HK-2 (cell line): ENCODE measurements around the gene YPEL4.
A peak's percentile ranks its signal among the peaks of the same experiment; 100 is the strongest.
"Not testable (repeated sequence)": the region's sequence is repeated elsewhere in the genome, so short reads cannot be mapped to it uniquely, and the experiment has no call there.

ENCODE experiments used
- DNase-seq: peaks from one replicate; pipeline ENCODE4 v3.0.0-alpha.2; 2018; ENCODE audit not compliant: unreplicated experiment

The YPEL4 gene, protein sequence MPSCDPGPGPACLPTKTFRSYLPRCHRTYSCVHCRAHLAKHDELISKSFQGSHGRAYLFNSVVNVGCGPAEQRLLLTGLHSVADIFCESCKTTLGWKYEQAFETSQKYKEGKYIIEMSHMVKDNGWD

GRCh38 chr11:57649826-57650738 is at the start of gene YPEL4:
YPEL4 (minus strand) TSS chr11:57649912; CDS start chr11:57647107, 2,805 bp downstream.
- no peak for DNase-seq

DNA sequence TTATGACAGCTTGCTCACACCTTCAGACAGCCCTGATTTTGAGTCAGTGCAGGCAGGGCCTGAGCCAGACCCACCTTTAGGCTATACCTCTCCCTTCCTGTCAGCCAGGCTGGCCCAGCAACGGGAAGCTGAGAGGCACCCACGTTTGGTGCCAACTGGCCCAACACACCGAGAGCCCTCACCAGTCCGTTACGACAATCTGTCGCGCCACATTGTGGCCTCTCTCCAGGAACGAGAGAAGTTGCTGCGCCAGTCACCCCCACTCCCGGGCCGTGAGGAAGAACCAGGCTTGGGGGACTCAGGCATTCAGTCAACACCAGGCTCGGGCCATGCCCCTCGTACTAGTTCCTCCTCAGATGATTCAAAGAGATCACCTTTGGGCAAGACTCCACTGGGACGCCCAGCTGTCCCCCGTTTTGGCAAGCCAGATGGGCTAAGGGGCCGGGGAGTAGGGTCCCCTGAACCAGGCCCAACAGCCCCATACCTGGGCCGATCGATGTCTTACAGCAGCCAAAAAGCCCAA is 49.2 kb upstream of the YPEL4 start:
- no peak for DNase-seq

DNA sequence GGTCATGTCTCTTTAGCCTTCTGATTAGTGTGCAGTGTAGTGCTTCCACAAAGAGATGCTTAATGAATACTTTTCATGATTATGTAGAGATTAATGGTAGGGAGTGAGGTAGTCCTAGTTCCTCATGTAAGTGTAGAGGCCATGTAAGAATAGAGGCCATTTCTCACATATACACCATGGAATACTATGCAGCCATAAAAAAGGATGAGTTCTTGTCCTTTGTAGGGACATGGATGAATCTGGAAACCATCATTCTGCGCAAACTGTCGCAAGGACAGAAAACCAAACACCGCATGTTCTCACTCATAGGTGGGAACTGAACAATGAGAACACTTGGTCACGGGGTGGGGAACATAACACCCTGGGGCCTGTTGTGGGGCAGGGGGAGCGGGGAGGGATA is 40.8 kb upstream of the YPEL4 start:
- not testable (repeated sequence) for DNase-seq

- no peak for DNase-seq
Measured at GRCh38 chr11:57681168-57681567, 31.5 kb upstream of the YPEL4 start.

DNA sequence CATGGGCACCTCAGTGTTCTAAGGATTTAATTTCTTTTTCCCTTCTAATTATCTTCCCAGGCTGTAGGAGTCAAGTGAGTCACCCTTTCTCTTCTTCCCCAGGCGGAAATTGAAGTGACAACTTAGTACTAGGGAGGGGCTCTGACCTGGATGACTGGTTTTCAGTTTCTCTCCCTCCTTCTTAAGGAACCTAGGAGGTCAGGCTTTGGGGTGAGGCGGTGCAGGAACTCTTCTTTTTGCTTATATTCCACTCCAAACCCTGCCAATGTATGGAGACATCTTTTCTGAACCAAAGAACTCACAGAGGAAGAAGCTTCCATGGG is 30.8 kb upstream of the YPEL4 start:
- no peak for DNase-seq

GRCh38 chr11:57679396-57679795 is 29.7 kb upstream of the YPEL4 start:
- no peak for DNase-seq

GRCh38 chr11:57675176-57675941 is 25.6 kb upstream of the YPEL4 start:
- no peak for DNase-seq

- no peak for DNase-seq
Measured at GRCh38 chr11:57674251-57674650, 24.5 kb upstream of the YPEL4 start.

DNA sequence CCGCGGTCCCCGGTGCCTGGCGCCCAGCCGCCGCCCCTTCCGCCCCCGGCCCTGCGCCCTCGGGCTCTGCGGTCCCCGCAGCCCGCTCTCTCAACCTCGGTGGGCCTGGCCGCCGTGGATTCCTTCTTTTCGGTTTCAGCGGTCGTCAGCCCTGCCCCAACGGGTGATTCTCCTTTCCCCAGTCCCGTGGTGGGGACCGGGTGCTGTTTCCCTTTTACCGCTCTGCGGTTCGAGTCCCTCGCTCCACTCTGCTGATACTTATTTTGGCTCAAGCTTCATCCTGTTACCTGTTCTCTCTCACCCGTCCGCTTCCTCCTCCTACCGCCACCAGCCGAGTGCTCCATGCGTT is 18.7 kb upstream of the YPEL4 start:
- no peak for DNase-seq

DNA sequence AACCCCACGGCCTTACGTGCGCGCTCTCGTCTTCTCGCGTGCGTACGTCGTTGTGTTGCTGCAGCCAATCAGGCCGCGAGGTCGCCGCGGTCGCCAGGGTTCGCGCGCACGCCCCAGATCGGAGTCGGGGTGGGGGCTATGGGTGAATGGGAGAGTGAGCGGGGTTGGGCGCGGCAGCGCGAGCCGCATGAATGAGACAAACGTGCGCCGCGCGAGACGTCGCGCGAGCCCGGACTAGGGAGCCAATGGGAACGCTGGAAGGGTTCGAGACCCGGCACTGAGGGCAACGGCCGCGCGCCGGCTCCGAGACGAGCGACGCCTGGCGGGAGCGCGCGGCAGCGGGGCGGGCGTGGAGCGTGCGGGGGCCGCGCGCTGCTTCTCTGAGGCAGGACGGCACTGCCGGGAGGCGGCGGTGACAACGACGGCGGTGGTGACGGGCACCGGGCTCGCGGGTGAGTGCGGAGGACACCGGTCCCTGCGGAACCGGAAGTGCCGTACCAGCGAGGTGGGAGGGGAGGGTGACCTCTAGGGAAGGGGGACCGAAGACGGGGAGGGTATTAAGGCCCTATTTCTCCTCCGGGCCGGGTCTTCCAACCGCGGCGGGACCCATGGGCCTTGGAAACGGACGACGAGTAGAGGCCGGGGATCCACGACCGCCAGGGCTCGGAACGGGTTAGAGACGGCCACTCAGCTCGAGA is 18.2 kb upstream of the YPEL4 start, which contains the start of gene ZDHHC5:
ZDHHC5 (plus strand) TSS at position 379 of the 698 bp plus-strand sequence. CDS start 4,977 bp downstream, outside the sequence.
- DNase-seq: peak; percentile 98

DNA sequence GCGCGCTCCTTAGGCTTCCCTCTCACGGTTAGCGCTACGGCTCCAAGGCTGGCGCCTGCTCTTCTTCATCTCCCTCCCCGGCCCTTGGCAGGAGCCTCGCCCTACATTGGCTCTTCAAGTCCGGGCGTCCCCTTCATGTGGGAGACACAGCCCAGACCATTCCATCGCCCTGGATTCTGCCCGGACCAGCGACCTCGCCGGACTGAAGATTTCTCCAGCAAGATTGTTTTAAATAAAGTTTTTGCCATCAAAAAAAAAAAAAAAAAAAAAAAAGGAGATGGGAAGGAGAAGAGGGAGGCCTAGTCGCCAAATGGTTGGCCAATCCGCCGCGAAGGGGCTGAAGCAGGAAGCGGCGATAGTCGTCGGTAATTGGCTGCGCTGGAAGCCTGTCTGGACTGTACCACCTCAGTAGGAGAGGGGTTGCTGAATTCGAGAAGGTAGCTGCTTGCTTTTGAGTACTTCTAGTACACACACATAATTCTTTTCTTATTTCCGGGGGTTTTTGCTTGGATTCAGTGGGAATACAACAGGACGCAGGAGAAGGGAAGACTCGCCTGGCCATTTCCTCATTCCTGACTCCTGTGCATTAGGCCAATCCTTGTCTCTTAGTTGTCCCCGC is 17.5 kb upstream of the YPEL4 start:
- peak; percentile 86 for DNase-seq

DNA sequence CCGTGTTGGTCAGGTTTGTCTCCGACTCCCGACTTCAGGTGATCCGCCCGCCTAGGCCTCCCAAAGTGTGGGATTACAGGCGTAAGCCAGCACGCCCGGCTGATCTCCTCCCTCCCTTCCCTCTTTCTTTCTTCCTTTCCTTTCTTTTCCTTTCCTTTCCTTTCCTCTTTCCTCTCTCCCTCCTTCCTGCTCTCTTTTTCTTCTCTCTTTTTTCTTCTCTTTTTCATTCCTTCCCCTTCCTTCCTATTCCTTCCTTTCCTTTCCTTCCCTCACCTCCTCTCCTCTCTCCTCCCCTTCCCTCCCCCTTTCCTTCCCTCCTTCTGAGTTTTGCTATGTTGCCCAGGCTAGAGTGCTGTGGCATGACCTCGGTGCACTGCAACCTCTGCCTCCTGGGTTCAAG is 14.3 kb upstream of the YPEL4 start:
- no peak for DNase-seq

DNA sequence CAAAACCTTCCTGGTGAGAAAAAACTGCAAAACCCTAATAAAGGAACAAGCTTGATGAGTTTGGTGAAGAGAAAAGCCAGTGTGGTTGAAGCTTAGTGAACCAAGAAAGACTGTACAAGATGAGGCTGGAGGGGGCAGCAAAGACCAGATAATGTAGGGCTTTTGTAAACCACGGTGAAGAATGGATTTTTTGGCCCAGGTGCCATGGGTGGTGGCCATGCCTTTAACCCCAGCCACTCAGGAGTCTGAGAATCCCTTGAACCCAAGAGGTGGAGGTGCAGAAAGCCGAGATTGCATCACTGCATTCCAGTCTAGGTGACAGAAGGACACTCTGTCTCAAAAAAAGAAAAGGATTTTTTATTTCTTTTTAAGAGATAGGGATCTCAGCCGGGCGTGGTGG is 13.2 kb upstream of the YPEL4 start:
- DNase-seq: no peak

- DNase-seq: no peak
Measured at GRCh38 chr11:57659669-57660068, 10.0 kb upstream of the YPEL4 start.

GRCh38 chr11:57658023-57658361 is 8.3 kb upstream of the YPEL4 start:
- no peak for DNase-seq

- DNase-seq: peak; percentile 95
Measured at GRCh38 chr11:57657194-57658022, 7.7 kb upstream of the YPEL4 start, which contains the start of gene CLP1. CLP1 (plus strand) TSS chr11:57657762; CDS start chr11:57659477, 1,715 bp downstream.

- no peak for DNase-seq
Measured at GRCh38 chr11:57656885-57657193, 7.1 kb upstream of the YPEL4 start.

GRCh38 chr11:57653163-57653562 is 3.5 kb upstream of the YPEL4 start:
- no peak for DNase-seq

- DNase-seq: no peak
Measured at GRCh38 chr11:57652662-57653061, 3.0 kb upstream of the YPEL4 start.

- not testable (repeated sequence) for DNase-seq
Measured at GRCh38 chr11:57652230-57652629, 2.5 kb upstream of the YPEL4 start.

- no peak for DNase-seq
Measured at GRCh38 chr11:57651408-57651807, 1.7 kb upstream of the YPEL4 start.
